SH-SY5Y (cell line): ENCODE measurements around the gene EIF2B1.

Source experiments
- GATA2 ChIP-seq: IDR thresholded peaks from 2 replicates; pipeline ENCODE4 v1.6.1; 2011; ENCODE audit warnings: mild to moderate bottlenecking, low read depth, low read length
- GATA3 ChIP-seq: IDR thresholded peaks from 2 replicates; pipeline ENCODE4 v1.6.1; 2011; ENCODE audit warnings: low read depth, mild to moderate bottlenecking, low read length, moderate library complexity

GRCh38 chr12:123580772-123581171 is 52.7 kb downstream of the EIF2B1 start:
- TF ChIP-seq GATA2 (no peak), GATA3 (no peak)
